ENCODE results near the gene CAMK2D. TPM values are rescaled to one million over a fixed set of nuclear protein-coding genes. Genes with fewer than 3 reads are reported as not detected.

The CAMK2D gene
- polyA plus RNA-seq, 2 of the 4 experiments (the other 2 are of a cell fraction), result 19.1 to 59.9 TPM

DNA sequence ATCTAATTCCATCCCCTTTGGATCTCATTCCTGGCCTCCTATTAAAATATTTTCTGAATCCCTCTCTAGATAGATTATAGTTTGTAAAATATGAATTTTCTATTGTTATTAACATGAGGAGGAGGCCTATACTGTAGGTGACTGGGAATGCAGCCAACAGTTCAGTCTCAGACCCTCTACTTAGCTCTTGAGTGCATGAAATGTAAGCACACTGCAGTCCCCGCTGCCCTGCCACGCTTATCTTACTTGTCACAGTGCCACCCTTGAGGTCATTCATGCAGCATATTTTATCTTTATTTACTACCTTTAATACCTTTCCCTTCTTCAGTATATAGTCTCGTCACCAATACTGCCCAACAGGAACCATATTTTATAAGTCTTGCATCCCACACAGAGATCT lies 151.0 kb downstream of the CAMK2D start:
- CTCF ChIA-PET, result no interaction called here

GRCh38 chr4:113607998-113608397 lies 153.5 kb downstream of the CAMK2D start:
- no peak overlapping the region for H3K4me2 ChIP-seq
- H3K4me1 ChIP-seq, result peaks cover 22% of the 10 kb centered on the region
- 98% methylated on average over 1 of the region's 1 CpG for WGBS (ENCODE audit: missing lambda C conversion rate)
- ChIA-PET POLR2A (no interaction called here), CTCF (no interaction called here)
- FAIRE-seq (no peak), ATAC-seq (no peak), DNase-seq (ENCODE audit: low read depth in 1 of 2, low spot score in 1 of 2) (no peak)
- TF ChIP-seq RAD21 (conservative IDR thresholded peaks at IDR 0.05 in 1 of 2, IDR thresholded peaks at IDR 0.05 in 1 of 2), result no peak
- no peak overlapping the region for H3K27ac ChIP-seq
- H3K9me3 ChIP-seq, result no peaks in the 10 kb centered on the region
- no peak overlapping the region for H3K4me3 ChIP-seq

More for the DNA sequence above, 151.0 kb downstream of the CAMK2D start:
- 95% methylated on average over 3 of the region's 3 CpGs for WGBS (ENCODE audit: missing lambda C conversion rate)
- TF ChIP-seq GATA3 (IDR thresholded peaks at IDR 0.05; ENCODE audit: borderline replicate concordance) (no peak), BHLHE40 (IDR thresholded peaks at IDR 0.05; ENCODE audit: low read depth, low read length) (no peak), CBX2 (IDR thresholded peaks at IDR 0.05; ENCODE audit: borderline replicate concordance, low read depth) (no peak), KDM5A (IDR thresholded peaks at IDR 0.05) (no peak), FOSB (CRISPR knock-in tag; IDR thresholded peaks at IDR 0.05) (no peak), MAX (IDR thresholded peaks at IDR 0.05) (no peak)
- TF ChIP-seq, protein P1, sequence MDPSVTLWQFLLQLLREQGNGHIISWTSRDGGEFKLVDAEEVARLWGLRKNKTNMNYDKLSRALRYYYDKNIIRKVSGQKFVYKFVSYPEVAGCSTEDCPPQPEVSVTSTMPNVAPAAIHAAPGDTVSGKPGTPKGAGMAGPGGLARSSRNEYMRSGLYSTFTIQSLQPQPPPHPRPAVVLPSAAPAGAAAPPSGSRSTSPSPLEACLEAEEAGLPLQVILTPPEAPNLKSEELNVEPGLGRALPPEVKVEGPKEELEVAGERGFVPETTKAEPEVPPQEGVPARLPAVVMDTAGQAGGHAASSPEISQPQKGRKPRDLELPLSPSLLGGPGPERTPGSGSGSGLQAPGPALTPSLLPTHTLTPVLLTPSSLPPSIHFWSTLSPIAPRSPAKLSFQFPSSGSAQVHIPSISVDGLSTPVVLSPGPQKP (IDR thresholded peaks at IDR 0.05; ENCODE audit: low read depth, low read length), result no peak
- FAIRE-seq (no peak), DNase-seq (ENCODE audit: low read depth in 1 of 2, low spot score in 1 of 2) (no peak), ATAC-seq (no peak)
- no peaks in the 10 kb centered on the region for H3K9me3 ChIP-seq
- no peak overlapping the region for H3K27ac ChIP-seq
- POLR2A ChIA-PET, result no interaction called here
- peaks cover 21% of the 10 kb centered on the region for H3K4me1 ChIP-seq
- H3K4me2 ChIP-seq, result no peak overlapping the region
- no peak overlapping the region for H3K4me3 ChIP-seq

GRCh38 chr4:113607147-113607720 lies 154.3 kb downstream of the CAMK2D start:
- DNase-seq (ENCODE audit: low read depth in 1 of 2, low spot score in 1 of 2) (no peak), ATAC-seq (no peak), FAIRE-seq (no peak)
- POLR2A ChIA-PET, result no interaction called here
- CTCF ChIA-PET, result no interaction called here
- TF ChIP-seq NPAS2 (CRISPR knock-in tag; IDR thresholded peaks at IDR 0.05; ENCODE audit: borderline replicate concordance), result no peak
- TF ChIP-seq CTCF (IDR thresholded peaks at IDR 0.05), result no peak
- TF ChIP-seq ZSCAN20 (CRISPR knock-in tag; IDR thresholded peaks at IDR 0.05), result no peak
- peaks cover 24% of the 10 kb centered on the region for H3K4me1 ChIP-seq
- H3K4me3 ChIP-seq, result no peak overlapping the region
- H3K27ac ChIP-seq, result no peak overlapping the region
- H3K9me3 ChIP-seq, result no peaks in the 10 kb centered on the region
- no peak overlapping the region for H3K4me2 ChIP-seq
- 98% methylated on average over 9 of the region's 9 CpGs for WGBS (ENCODE audit: missing lambda C conversion rate)

DNA sequence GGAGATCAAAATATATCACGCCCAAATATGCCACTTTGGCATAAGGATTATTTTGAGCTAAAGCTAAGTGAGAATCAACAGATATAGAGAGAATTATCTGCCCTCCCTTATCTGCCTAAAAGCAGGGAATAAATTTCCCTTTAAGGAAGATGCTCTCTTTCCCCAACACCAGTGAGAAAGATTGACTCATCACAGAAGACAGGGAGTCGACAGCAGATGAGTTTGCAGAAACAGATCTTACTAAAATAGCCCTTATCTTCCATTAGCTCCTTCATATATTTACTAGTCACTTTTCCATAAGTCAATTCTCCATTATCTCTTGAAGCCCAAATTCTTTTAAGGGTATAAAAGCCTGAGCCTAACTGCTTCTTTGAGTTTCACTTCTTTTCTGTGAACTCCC lies 156.6 kb downstream of the CAMK2D start:
- 46% methylated on average over 2 of the region's 2 CpGs for WGBS (ENCODE audit: missing lambda C conversion rate)
- Histone ChIP-seq H3K4me2 (peak overlapping the region; percentile 57), H3K4me3 (no peak overlapping the region), H3K9me3 (no peaks in the 10 kb centered on the region), H3K4me1 (peaks cover 25% of the 10 kb centered on the region), H3K27ac (peak overlapping the region; percentile 47 to 53; a peak in 4 of 6 replicates)
- CTCF ChIA-PET, result no interaction called here
- ATAC-seq (peak in 1 of 2 experiments; percentile 33; a peak in 1 of 6 replicates), FAIRE-seq (no peak), DNase-seq (ENCODE audit: low read depth in 1 of 2, low spot score in 1 of 2) (peak; percentile 1 to 10)
- TF ChIP-seq JUN (IDR thresholded peaks at IDR 0.05) (no peak), HOXA7 (CRISPR knock-in tag; IDR thresholded peaks at IDR 0.05) (no peak), HOXB5 (CRISPR knock-in tag; IDR thresholded peaks at IDR 0.05) (no peak), ATOH8 (CRISPR knock-in tag; IDR thresholded peaks at IDR 0.05; ENCODE audit: low read depth) (no peak), EHF (CRISPR knock-in tag; IDR thresholded peaks at IDR 0.05) (no peak), HEYL (CRISPR knock-in tag; IDR thresholded peaks at IDR 0.05) (no peak), FOSB (CRISPR knock-in tag; IDR thresholded peaks at IDR 0.05) (no peak), GATA3 (IDR thresholded peaks at IDR 0.05; ENCODE audit: borderline replicate concordance) (no peak), CTCF (IDR thresholded peaks at IDR 0.05) (no peak), CHD4 (IDR thresholded peaks at IDR 0.05; ENCODE audit: borderline replicate concordance) (no peak), NFE2L2 (conservative IDR thresholded peaks at IDR 0.05; ENCODE audit: low read length) (no peak), HES2 (IDR thresholded peaks at IDR 0.05) (no peak), PHF8 (IDR thresholded peaks at IDR 0.05; ENCODE audit: borderline replicate concordance, low read depth) (no peak)
- POLR2A ChIA-PET, result no interaction called here

All from A549 (cell line).